ENCODE data around the gene ZNF710. TPM values are rescaled to one million over a fixed set of nuclear protein-coding genes. Genes with fewer than 3 reads are reported as not detected.

ZNF710 gene
- total and polyA plus RNA-seq, 9 of the 15 experiments (the other 6 are each of a cell fraction or from before 2014, with no cell fraction given): 0.56 to 14.2 (median 5.2) TPM

GRCh38 chr15:90090226-90090848, 89.2 kb downstream of the ZNF710 start:
- DNase-seq (ENCODE audit: extremely low read depth in 1 of 4, low spot score in 3 of 4) (no peak), FAIRE-seq (no peak), ATAC-seq (no peak; the same call in 2 of the 3 replicates)
- H3K9me1 ChIP-seq (ENCODE audit: control insufficient read depth, insufficient read depth, low read length): no peaks in the 10 kb centered on the region
- peaks cover 27% of the 10 kb centered on the region; the same call in 2 of the 3 replicates for H3K36me3 ChIP-seq (ENCODE audit: control insufficient read depth, insufficient read depth, low read length)
- no peak overlapping the region for H3K4me3 ChIP-seq
- no peak overlapping the region for H3K4me2 ChIP-seq (ENCODE audit: insufficient read depth, low read length)
- H2AFZ ChIP-seq (ENCODE audit: low read depth, low read length): no peak overlapping the region
- no peaks in the 10 kb centered on the region for H3K9me3 ChIP-seq (replicated peaks; ENCODE audit: control insufficient read depth, insufficient read depth, low read depth, low read length)
- peaks cover 0 to 11% of the 10 kb centered on the region in 2 experiments; a peak in 4 of 5 replicates for H3K4me1 ChIP-seq (replicated peaks in 1 of 2; ENCODE audit: control insufficient read depth in 2 of 2, insufficient read depth in 2 of 2, low read length in 2 of 2)
- POLR2A ChIA-PET: interaction anchor here (0.5 to 1.0 kb wide), 3 partner anchors 11 to 132 kb away, joined by 3 to 4 read pairs (median 4); no protein-coding TSS in a partner anchor
- in situ Hi-C loops (cut with MboI) (loop anchor here (10.0 kb wide), 1 partner anchor 336 kb away; the partner anchor contains the start of gene MESP1), intact Hi-C loops (cut with micrococcal nuclease) (no loop called here)
- CTCF ChIA-PET (ENCODE audit: low intra/inter-chr PET ratio): no interaction called here
- no peaks in the 10 kb centered on the region for H3K79me2 ChIP-seq (ENCODE audit: control insufficient read depth, insufficient read depth, low read length)
- H3K27ac ChIP-seq (ENCODE audit: extremely low read depth, low read depth, low read length): no peak overlapping the region
- no peaks in the 10 kb centered on the region for H3K27me3 ChIP-seq (ENCODE audit: control insufficient read depth in 2 of 2, insufficient read depth in 2 of 2, low read length in 2 of 2)
- H3K9ac ChIP-seq (ENCODE audit: insufficient read depth in 1 of 2, low read depth in 2 of 2, low read length in 2 of 2): peak overlapping the region in 1 of 2 experiments; percentile 30; a peak in 1 of 4 replicates
- H4K20me1 ChIP-seq (replicated peaks; ENCODE audit: control insufficient read depth, insufficient read depth, low read length): 0 out of 2 replicates have a peak, but pooled peaks cover 5% of the 10 kb centered on the region
- no TSS peak for BruUV-seq (replicated peaks)
- TF ChIP-seq CBX2 (IDR thresholded peaks at IDR 0.05; ENCODE audit: insufficient read depth, low read length, poor library complexity, severe bottlenecking) (no peak), FOSL1 (tag; conservative IDR thresholded peaks at IDR 0.05) (peak; percentile 63)
- WGBS (ENCODE audit: insufficient coverage, low coverage, missing lambda C conversion rate): 53% methylated on average over 11 of the region's 11 CpGs

Data from K562 (cell line).